ENCODE data around the gene TMEM108.

TMEM108 gene

DNA sequence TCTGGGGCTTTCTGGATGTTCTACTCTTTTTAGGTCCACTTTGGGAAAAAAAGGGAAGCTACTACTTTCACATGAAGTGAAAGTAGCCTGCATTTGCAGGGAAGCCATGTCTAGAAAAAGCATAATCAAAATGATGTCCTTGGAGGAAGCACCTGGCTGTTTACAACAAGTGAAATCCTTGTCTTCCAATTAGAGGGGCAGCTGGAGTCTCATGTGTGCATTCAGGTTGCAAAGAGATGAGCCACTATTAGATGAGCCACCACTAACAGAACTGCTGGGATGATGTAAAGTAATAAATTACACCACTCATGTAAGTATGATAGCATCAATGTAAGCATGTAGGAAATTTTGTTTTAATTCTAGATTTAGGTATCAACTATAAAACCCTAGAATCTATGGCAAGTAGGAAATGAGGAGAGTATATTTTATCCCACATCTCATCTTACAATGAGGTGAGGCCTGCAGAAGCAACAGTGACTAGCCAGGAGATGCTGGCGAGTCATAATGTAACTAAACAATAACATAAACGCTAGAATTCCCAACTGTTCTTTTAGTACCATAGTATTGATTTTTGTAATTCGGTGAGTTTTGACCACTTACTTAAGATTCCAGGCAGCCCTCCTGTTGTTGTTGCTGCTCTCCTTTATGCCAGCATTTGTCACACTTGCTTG lies 75.9 kb downstream of the TMEM108 start:
- DNase-seq (ENCODE audit: extremely low read depth in 1 of 2, low read depth in 1 of 2) = no peak

DNA sequence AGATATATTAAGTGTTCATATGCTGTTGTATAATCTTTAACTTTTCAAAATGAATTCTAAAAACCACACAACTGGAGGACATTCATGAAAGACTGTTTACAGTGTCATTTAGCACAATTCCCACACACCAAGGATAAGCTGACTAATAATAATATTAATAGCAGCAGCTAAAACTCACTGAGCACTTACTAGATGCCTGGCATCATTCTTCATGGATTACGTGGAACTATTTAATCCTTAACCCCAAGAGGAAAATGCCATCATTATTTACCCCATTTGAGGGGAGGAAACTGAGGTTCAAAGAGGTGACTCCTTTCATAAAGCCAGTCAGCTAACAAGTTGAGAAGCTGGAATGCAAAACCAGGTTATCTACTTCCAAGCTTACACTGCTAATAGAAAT lies 77.0 kb downstream of the TMEM108 start:
- no peak for DNase-seq (ENCODE audit: extremely low read depth in 1 of 2, low read depth in 1 of 2)

DNA sequence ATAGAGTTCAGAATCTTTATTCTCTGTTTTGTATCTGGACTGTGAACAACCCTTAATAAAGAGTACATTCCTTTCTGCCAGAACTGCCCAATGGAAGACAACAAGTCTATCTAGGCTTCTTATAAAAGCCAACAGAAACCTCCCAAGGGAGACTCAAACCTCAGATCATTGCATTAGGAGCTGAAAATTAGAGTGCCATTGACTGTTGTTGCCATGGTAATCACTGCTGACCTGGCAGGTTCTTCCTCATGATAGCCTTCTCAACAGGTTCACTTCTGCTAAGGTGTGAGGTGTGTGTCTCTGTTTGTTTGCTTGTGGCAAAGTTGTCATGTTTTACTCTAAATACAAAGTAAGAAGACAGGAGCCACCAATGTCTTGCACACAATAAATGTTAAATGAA lies 79.2 kb downstream of the TMEM108 start:
- DNase-seq (ENCODE audit: extremely low read depth in 1 of 2, low read depth in 1 of 2) = no peak

DNA sequence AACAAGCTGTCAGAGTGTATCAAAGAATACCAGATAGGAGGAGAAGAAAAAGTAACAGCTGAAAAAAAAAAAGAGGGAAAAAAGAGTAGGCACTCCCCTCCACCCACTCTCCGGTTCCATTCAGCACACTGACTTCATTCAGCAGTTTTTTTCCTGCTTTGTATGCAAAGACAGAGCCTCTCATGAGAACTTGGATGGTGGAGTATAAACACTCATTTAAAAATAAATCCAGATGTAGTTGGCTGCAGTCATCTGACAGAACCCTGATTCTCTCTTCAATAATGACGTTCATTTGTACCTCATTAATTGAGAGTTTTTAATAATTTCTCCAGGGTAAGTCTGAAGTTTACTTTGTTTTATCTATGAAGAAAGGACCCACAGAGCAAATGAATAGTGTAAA lies 81.0 kb downstream of the TMEM108 start:
- no peak for DNase-seq (ENCODE audit: extremely low read depth in 1 of 2, low read depth in 1 of 2)

DNA sequence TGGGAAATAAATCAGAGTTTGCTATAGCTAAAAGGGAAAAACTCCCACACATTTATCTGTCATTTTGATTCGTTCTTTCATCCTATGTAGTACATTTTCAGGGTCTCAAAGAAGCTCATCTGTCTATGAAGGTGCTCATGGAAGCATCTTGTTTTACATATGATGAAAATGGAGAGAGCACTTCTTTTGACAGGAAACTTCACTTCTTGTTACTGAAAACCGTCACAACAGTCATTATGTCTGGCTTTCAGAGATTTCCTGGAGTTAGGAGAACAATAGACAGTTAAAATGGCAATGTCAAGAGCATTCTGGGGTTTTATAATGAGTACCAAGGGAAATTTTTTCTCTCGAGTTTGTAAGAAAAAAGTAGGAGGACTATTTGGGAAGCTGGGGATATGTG lies 83.3 kb downstream of the TMEM108 start:
- no peak for DNase-seq (ENCODE audit: extremely low read depth in 1 of 2, low read depth in 1 of 2)

DNA sequence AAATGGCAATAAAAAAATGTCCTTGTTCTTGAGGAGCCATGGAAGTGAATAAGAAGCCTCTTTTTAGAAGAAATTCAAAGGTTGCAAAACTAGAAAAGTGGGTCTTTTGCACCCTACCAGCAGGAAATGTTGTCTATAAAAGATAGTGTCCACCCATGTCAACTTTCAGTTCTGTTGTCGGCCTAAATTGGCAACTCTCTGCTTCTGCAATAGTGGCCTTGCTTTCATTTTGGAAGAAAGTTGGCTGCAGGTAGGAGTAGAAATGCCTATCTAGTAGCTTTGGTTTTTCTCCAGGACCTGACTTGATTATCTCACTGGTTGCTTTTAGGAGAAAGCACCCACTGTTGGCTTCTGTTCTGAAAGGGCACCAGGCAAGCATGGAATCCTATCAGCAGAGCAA lies 85.4 kb downstream of the TMEM108 start:
- DNase-seq (ENCODE audit: extremely low read depth in 1 of 2, low read depth in 1 of 2) = no peak

DNA sequence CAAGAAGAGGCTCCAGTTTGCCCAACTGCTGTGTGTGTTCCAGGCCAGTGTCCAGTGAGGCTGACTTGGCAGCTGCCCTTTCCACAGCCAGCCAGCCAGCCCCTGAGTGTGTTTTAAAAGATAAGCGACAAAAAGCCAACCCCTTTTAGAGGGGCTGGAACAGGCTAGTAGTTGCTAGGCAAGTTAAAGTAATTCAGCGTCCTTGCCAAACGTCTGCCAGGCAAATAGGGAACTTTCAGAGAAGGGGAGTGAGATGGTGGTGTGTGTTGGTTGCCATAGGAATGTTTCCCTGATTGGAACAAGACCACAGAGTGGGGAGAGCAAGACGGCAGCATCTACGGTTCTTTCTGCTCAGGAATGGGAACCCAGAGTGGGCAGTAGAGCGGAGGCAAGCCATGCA lies 86.3 kb downstream of the TMEM108 start:
- DNase-seq (ENCODE audit: extremely low read depth in 1 of 2, low read depth in 1 of 2) = no peak

DNA sequence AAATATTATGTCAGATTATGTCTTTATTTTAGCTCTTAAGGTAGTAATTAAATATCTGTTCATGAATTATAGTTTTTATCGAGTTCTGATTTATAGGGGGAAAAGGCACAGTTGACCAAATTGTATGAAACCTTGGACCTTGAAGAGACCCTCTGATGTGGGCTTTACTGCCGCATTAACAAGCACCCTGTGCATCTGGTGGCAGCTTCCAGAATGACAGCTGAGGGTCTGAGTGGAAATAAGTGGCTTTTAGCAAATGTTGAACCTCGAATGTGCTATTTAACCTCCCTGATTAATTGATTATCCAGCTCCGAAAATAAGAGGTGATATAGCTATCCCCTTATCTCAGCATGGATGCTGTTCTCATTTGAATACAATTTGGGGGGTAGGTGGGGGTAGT lies 87.0 kb downstream of the TMEM108 start:
- DNase-seq (ENCODE audit: extremely low read depth in 1 of 2, low read depth in 1 of 2) = no peak

DNA sequence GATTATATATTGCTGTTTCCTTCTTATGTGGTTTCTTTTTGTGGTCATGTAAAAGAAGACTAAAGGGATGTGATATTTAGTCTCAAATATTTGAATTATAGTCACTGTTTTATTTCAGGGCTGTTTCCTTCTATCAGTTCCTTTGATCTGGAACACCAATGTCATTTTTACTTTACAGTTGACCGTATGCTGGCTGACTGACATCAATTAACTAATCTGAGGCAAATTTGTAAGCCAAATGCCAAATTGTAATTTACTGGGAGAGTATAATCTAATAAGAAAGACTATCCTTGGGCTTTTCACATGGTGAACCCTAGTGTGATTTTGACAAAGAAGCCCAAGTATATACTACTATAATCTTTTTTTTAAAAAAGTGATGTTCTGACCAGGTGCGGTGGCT lies 87.6 kb downstream of the TMEM108 start:
- DNase-seq (ENCODE audit: extremely low read depth in 1 of 2, low read depth in 1 of 2) = no peak

DNA sequence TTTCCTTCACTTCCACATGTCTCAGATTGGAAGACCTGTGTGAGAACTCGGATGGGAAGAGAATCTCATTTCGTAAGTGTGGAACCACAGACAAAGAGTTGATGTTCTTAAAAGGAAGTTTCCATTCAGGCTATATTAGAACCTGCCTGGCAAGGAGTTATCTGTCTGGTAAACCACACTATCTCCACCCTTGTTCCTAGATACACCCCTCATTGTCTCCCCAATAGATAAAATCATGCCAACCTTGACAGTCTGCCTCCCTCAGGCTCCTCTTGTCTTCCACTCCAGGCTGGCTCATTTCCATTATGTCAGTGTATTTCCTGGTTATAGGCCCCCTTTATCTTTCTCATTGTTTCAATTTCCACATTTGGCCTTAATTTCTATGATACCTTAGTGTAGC lies 89.2 kb downstream of the TMEM108 start:
- DNase-seq (ENCODE audit: extremely low read depth in 1 of 2, low read depth in 1 of 2) = no peak

DNA sequence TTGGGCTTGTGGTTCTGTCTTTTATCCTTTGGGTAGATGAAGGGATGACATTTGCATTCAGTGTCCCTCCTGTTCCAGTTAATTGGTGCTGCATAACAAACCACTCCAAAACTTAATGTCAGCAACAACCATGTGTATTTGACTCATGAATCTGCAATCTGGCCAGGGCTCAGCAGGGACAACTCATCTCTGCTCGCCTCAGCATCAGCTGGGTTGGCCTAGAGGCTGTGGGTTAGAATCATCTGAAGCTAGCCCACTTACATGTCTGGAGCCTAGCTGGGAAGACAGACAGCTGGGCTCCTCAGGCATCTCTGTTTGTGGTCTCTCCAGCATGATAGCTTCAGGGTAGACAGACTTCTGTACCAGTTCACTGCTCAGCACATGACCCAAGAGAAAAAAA lies 92.0 kb downstream of the TMEM108 start:
- no peak for DNase-seq (ENCODE audit: extremely low read depth in 1 of 2, low read depth in 1 of 2)

DNA sequence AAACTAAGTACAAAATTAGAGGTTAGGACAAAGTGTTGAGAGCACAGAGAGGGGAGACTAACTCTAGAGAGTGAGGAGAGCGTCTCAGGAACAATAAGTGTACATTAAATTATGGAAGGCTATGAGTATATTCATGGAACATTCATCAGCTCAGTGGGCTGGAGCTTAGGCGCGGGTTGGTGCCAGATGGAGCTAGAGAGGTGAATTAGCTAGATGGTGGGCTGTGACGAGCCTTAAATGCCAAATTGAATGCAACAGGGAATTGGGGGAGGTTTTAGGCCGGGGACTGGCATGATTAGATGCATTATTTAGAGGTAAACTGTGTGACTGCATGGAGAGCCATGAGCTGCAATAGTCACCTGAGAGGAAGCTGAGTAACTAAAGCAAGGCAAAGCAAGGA lies 97.1 kb downstream of the TMEM108 start:
- no peak for DNase-seq (ENCODE audit: extremely low read depth in 1 of 2, low read depth in 1 of 2)

DNA sequence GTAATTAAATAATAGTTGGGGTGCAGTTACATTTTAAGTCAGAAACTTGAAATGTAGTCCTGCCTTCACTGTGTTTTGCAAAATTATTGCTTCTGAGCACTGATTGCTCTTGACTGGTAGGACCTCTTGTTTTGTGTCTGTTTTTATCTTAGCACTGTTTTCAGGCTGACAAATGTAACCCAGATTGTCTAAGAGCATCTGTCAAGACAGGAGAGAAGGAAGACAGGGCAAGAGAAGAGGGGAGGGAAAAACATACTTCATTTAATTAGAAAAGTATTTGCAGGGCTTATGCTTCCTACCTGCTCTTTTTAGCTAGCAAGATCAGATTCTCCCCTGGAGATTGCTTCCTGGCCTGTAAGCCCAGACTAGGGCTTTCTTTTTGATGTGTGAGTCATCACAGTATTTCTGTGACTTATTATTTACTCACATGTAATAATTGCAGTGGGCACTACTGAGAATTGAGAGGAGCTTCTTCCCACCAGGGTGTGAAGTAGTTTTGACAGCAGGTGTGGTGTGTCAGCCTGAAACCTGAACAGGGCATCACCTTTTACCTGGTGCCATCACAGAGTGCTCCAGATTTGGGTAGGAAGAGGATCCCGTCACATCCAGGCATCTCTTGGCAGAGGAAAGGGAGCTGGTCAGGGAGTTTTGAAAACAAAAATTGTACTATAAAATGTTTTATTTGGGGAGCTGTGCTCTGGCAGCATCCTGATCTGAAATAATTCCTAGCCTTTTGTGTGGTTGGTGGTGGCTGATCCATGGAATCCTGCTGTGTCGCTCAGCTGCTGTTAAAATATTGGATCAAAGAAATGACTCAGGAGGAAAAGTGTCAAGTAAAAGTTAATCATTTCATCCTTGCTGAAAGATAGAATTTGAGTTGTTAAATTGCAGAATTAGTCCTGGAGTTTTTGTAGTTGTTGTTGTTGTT lies 98.2 kb downstream of the TMEM108 start:
- DNase-seq (ENCODE audit: extremely low read depth in 1 of 2, low read depth in 1 of 2) = no peak

DNA sequence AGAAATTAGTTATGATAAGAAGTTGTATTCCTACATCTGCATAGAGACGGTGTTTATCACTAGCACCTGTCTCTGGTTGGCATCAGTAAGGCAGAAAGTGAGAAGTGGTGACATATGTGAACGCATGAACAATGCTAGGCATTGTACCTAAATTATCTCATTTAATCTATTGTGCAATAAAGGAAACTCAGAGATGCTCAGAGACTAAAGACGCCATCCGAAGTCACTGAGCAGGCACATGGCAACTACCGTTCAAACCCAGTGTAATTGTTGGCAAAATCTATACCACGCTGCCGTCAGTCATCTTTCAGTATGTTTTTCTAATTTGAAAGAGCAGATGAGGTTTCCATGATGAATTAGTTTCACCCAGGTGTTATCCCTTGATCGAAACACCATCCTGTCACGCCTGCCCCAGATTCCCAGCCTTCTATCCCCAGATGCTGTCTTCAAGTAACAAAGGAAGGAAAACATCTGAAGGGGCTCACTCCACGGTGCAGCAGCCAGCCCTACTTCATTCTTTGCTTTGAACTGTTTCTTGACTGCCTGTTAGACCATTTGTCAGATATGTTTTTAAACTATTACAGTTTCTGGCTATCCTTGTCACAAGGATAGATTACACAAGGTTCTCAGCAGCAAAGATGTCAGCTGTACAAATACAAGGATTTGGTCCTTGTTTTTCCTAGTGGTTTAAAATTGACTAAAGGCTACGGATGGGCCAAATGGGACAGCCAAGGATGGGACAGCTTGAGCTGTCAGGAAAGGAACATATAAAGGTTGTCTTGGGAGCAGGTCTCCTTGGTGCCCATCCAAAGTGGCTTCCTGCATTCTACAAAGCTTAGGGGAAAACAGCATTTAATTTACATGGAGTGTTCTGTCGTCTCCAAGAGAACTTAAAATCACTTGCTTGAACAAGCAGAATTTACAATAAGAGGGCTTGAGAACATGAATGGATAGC lies 99.1 kb downstream of the TMEM108 start:
- DNase-seq (ENCODE audit: extremely low read depth in 1 of 2, low read depth in 1 of 2) = no peak

DNA sequence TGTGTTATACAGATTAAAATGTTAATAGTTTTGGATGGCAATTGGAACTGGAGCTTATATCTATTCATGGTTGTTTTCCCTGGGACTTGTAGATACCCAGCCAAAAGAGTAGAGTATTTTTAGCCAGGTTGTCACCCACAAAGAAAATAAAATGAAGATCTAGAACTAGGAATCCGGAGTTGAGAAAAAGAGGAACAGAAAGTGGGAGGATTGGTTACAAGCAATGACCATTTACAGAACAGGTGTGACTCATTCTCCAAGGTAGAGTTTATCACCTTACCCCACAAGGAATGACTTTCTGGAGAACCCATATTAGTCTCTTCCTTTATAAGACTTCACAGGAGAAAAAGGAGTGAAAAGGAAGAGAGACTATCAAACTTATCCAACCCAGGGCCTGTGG lies 99.8 kb downstream of the TMEM108 start:
- no peak for DNase-seq (ENCODE audit: extremely low read depth in 1 of 2, low read depth in 1 of 2)

DNA sequence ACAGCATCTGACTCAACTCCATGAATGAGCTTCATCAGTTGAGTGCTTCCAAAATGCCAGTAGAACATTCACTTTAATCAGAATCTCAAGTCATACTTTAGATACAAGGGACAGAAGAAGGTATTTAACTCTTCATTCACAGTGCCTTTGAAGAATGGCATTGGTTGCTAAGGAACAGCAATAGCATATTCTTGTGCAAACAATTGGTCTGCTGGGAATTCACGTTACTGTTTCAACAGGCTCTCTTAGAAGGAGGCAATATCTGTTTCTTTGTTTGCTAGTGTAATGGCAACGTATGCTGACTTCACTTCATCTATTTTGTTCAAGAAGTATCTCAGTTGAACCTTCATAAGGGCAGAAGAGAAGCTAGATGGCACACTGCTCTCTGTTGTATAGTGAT lies 113.9 kb downstream of the TMEM108 start:
- no peak for DNase-seq (ENCODE audit: extremely low read depth in 1 of 2, low read depth in 1 of 2)

DNA sequence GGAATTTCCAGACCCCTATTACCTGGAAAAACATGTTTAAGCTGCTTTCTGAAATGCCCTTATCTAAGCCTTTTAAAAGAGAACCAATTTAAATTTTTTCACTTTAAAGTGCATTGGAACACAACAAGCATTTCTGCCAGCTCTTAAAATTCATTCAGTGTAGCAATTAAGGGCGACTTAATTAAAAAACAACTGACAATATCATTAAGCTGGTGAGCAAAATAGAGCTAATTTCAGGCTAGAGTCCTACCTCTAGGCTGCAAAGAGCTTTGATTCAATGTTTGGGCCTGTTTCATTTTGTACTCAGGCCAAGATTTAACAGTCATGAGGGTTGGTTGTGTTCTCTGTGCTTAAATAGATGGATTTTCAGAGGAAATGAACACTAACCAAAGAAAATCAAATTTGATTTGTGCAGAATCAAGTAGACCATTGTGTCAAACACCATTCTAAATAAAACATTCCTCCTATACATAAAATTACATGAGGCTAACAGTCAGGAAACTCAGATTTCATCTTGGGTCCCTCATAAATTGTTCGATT lies 114.6 kb downstream of the TMEM108 start:
- DNase-seq (ENCODE audit: extremely low read depth in 1 of 2, low read depth in 1 of 2) = no peak

DNA sequence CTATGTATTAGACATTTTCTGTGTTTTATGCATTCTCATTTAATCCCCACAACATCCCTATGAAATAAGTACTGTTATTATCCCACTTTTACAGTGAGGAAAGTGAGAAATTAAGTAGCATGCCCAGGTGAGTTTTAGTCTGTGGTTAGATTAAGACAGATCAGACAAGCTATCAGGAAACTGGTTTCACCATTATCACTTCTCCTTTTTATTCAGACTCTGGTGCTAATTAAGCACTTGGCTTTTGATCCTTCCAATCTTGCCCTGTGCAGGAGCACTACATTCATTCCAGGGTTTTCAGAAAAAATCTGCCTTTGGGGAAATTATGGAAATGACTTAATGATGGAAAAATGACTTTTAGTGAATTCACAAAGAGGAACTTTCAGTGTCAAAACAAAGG lies 115.2 kb downstream of the TMEM108 start:
- no peak for DNase-seq (ENCODE audit: extremely low read depth in 1 of 2, low read depth in 1 of 2)

DNA sequence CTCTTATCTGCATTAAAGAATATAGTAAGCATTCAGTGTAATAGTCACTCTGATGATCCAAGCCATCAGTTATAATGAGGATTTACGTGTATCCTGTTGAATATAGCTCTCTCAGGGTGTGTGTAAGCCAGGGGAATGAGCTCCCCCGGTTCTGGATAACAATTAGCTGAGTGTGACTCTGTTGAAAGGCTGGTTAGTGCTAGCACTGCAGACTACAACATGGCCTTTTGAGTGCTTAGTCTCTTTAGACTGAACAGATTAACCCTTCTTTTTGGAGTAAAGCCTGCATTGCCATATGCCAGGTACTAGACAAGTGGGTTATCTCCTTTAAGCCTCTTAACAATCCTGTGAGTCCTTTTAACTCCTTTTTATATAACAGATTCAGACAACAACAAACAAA lies 119.5 kb downstream of the TMEM108 start:
- no peak for DNase-seq (ENCODE audit: extremely low read depth in 1 of 2, low read depth in 1 of 2)

DNA sequence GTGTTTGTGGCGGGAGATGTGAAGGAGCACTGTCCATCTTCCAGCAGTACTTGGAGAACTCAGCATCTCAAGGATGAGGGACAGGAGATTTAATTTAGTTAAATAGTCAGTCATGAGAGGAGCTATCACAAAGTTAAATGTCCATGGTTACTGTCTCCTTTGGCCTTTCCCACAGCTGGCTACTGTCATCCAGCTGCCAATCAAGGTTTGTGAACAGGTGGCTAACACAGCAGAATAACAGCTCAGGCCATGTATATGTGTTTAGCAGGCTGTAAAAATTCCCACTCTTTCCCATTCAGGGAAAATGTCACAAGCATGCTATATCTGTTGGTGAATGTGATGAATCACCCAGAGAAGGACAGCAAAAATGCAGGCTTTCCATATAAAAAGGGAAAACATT lies 120.5 kb downstream of the TMEM108 start:
- DNase-seq (ENCODE audit: extremely low read depth in 1 of 2, low read depth in 1 of 2) = no peak

All from stimulated activated CD8-positive, alpha-beta memory T cell treated with anti-CD3 and anti-CD28 coated beads, Interleukin-7, amount 100 ng/mL, for 48 hours (primary cell).